Measurements from ENCODE around the gene FNDC3A. TPM values are rescaled to one million over a fixed set of nuclear protein-coding genes. Genes with fewer than 3 reads are reported as not detected.

FNDC3A gene
- total RNA-seq, 1 experiment from 2014 or later = 15.6 TPM

- Histone ChIP-seq H3K27ac (ENCODE audit: low read length) (no peak overlapping the region), H3K9ac (ENCODE audit: low read length) (no peak overlapping the region), H3K36me3 (ENCODE audit: low read depth, low read length) (peaks cover 8% of the 10 kb centered on the region; the same call in 1 of the 2 replicates), H3K4me2 (ENCODE audit: low read length) (no peak overlapping the region), H4K20me1 (ENCODE audit: low read length) (no peaks in the 10 kb centered on the region), H3K27me3 (ENCODE audit: low read length) (no peaks in the 10 kb centered on the region), H3K79me2 (ENCODE audit: low read length) (no peaks in the 10 kb centered on the region), H3F3A (ENCODE audit: low read length, unreplicated experiment) (no peaks in the 10 kb centered on the region), H3K9me2 (replicated peaks; ENCODE audit: low read length) (no peaks in the 10 kb centered on the region), H3K4me3 (ENCODE audit: low read length) (no peak overlapping the region), H3K4me1 (ENCODE audit: insufficient read depth, low read length) (no peaks in the 10 kb centered on the region), H2AFZ (ENCODE audit: low read length) (no peak overlapping the region), H3K9me3 (ENCODE audit: low read length) (no peaks in the 10 kb centered on the region)
- CTCF ChIA-PET = no interaction called here
- DNase-seq (no peak), ATAC-seq (no peak)
- intact Hi-C loops (cut with micrococcal nuclease) = no loop called here
- TF ChIP-seq EZH2phosphoT487 (IDR thresholded peaks at IDR 0.05; ENCODE audit: borderline replicate concordance, low read length) (no peak), EZH2 (IDR thresholded peaks at IDR 0.05; ENCODE audit: low read length, unreplicated experiment) (no peak)
- TF ChIP-seq, protein P1, sequence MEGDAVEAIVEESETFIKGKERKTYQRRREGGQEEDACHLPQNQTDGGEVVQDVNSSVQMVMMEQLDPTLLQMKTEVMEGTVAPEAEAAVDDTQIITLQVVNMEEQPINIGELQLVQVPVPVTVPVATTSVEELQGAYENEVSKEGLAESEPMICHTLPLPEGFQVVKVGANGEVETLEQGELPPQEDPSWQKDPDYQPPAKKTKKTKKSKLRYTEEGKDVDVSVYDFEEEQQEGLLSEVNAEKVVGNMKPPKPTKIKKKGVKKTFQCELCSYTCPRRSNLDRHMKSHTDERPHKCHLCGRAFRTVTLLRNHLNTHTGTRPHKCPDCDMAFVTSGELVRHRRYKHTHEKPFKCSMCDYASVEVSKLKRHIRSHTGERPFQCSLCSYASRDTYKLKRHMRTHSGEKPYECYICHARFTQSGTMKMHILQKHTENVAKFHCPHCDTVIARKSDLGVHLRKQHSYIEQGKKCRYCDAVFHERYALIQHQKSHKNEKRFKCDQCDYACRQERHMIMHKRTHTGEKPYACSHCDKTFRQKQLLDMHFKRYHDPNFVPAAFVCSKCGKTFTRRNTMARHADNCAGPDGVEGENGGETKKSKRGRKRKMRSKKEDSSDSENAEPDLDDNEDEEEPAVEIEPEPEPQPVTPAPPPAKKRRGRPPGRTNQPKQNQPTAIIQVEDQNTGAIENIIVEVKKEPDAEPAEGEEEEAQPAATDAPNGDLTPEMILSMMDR (conservative IDR thresholded peaks at IDR 0.05; ENCODE audit: low read depth, low read length) = no peak
- POLR2A ChIA-PET (ENCODE audit: unreplicated experiment) = no interaction called here
- no TSS peak for BruUV-seq (replicated peaks)
Measured at GRCh38 chr13:49256841-49257240, 281.1 kb downstream of the FNDC3A start.

DNA sequence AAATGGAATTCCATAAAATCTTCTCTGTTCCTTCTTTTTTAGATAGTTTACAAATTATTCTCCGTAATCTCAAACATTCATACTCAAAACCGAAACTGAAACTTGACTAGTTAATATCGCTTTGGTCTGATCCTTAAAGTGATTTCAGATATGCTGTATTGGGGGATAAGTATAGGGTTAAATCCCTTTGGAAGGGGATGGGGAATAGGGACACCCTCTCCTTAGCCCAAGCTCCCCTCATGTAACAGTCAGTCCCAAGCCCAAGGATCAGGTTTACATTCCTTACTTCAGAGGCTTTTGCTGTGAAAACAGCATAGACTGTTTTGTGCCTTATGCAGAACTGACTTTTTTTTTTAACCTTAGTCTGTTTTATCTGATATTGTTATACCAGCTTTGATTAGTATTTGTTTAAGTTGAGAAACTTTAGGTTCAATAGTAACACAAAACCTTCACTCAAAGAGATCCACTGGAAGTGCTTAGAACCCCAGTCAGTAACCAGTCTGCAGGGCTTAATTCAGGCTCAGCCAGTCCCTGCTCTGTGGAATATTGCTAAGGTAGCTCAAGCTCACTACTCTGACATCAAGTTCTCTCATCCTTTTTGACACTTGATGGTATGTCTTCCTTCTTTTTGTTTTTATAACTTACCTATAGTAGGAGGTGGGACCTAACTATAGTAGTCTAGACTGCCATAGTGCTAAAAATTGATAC is 282.5 kb downstream of the FNDC3A start:
- no peaks in the 10 kb centered on the region for H3F3A ChIP-seq (ENCODE audit: low read length, unreplicated experiment)
- H3K27ac ChIP-seq (ENCODE audit: low read length) = no peak overlapping the region
- H3K36me3 ChIP-seq (ENCODE audit: low read depth, low read length) = peaks cover 8% of the 10 kb centered on the region; the same call in 1 of the 2 replicates
- ATAC-seq = no peak
- H3K9me3 ChIP-seq (ENCODE audit: low read length) = no peaks in the 10 kb centered on the region
- no peak for DNase-seq
- H3K27me3 ChIP-seq (ENCODE audit: low read length) = no peaks in the 10 kb centered on the region
- ChIA-PET POLR2A (ENCODE audit: unreplicated experiment) (no interaction called here), CTCF (no interaction called here)
- no TSS peak for BruUV-seq (replicated peaks)
- no peak overlapping the region for H3K4me3 ChIP-seq (ENCODE audit: low read length)
- no peaks in the 10 kb centered on the region for H3K79me2 ChIP-seq (ENCODE audit: low read length)
- H2AFZ ChIP-seq (ENCODE audit: low read length) = no peak overlapping the region
- no peak overlapping the region for H3K9ac ChIP-seq (ENCODE audit: low read length)
- intact Hi-C loops (cut with micrococcal nuclease) = no loop called here
- H3K4me2 ChIP-seq (ENCODE audit: low read length) = no peak overlapping the region
- no peaks in the 10 kb centered on the region for H3K4me1 ChIP-seq (ENCODE audit: insufficient read depth, low read length)
- TF ChIP-seq EZH2phosphoT487 (IDR thresholded peaks at IDR 0.05; ENCODE audit: borderline replicate concordance, low read length) (no peak), EZH2 (IDR thresholded peaks at IDR 0.05; ENCODE audit: low read length, unreplicated experiment) (no peak)
- TF ChIP-seq, protein P1 (conservative IDR thresholded peaks at IDR 0.05; ENCODE audit: low read depth, low read length) = no peak
- no peaks in the 10 kb centered on the region for H3K9me2 ChIP-seq (replicated peaks; ENCODE audit: low read length)
- no peaks in the 10 kb centered on the region for H4K20me1 ChIP-seq (ENCODE audit: low read length)

Other genes with a start within 250 kb of the FNDC3A start
- not detected in 2 replicates for gene MLNR, start 244.4 kb downstream of the FNDC3A start, total RNA-seq (2014; rRNA removed)